Ascending aorta (tissue), 2 donors: ENCODE data around the gene HAUS2. TPM values are rescaled to one million over a fixed set of nuclear protein-coding genes. Genes with fewer than 3 reads are reported as not detected.

Experiments used
- DNase-seq, 2 donors: peaks; one replicate each; pipeline ENCODE4 v3.0.0-alpha.2; 2019; ENCODE audit warnings: low spot score in 2 of 2
- H3K27ac ChIP-seq, 2 donors: fragments of 200-600 bp; sonication (generic); one replicate each; pipeline ENCODE4 v1.5.1; 2016 to 2017; ENCODE audit warnings: mild to moderate bottlenecking in 1 of 2
- H3K27me3 ChIP-seq: fragments of 200-600 bp; sonication (generic); one replicate; pipeline ENCODE4 v1.5.1; 2017
- H3K36me3 ChIP-seq, 2 donors: fragments of 200-600 bp; sonication (generic); one replicate each; pipeline ENCODE4 v1.5.1; 2016
- H3K4me1 ChIP-seq, 2 donors: fragments of 200-600 bp; sonication (generic); one replicate each; pipeline ENCODE4 v1.5.1; 2016 to 2017; ENCODE audit warnings: mild to moderate bottlenecking in 1 of 2
- H3K4me3 ChIP-seq, 2 donors: fragments of 200-600 bp; sonication (generic); one replicate each; pipeline ENCODE4 v1.5.1; 2016 to 2017; ENCODE audit warnings: mild to moderate bottlenecking in 1 of 2
- H3K9me3 ChIP-seq, 2 donors: fragments of 200-600 bp; sonication (generic); one replicate each; pipeline ENCODE4 v1.5.1; 2016
- intact Hi-C: fragments of 100-400 bp; cut with DNase I; formaldehyde crosslinking; loops from one replicate; pipeline ENCODE4 v1.15.1; 2023
- total RNA-seq: library from RNA; depleted of rRNA; stranded (reverse); fragments of >200 nt; gene quantifications from one replicate; pipeline ENCODE4 v1.1.0, GENCODE V29; 2016
- TF ChIP-seq, protein P1 (sequence below), 3 experiments: fragments of 200-600 bp in 2 of 3; fragments of 450-650 bp in 1 of 3; sonication (generic) in 2 of 3; IDR thresholded peaks; one replicate each; pipeline ENCODE4 v1.5.1; 2016 to 2019; ENCODE audit warnings: antibody characterized with exemption in 3 of 3, mild to moderate bottlenecking in 1 of 3, moderate library complexity in 1 of 3

The HAUS2 gene
- total RNA-seq, 1 donor from 2014 or later: 92.6 TPM

DNA sequence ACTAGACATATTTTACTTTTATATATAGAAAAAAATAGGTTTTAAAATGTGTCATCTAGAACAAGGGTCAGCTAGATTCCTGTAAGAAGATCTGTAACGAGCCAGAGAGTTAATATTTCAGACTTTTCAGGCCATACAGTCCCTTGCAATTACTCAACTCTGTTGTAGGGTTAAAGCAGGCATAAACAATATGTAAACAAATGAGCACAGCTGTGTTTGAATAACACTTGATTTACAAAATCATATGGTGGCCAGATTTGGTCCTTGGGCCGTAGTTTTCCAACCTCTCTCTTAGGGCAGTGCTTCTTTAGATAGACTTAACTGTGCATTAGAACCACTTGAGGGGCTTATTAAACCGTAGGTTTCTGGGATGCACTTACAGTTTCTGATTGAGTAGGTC lies 19.7 kb upstream of the HAUS2 start:
- DNase-seq: no peak
- Histone ChIP-seq H3K4me3 (no peak overlapping the region), H3K9me3 (no peaks in the 10 kb centered on the region), H3K36me3 (peaks cover 55 to 72% of the 10 kb centered on the region in 2 donors), H3K4me1 (no peaks in the 10 kb centered on the region), H3K27me3 (no peaks in the 10 kb centered on the region), H3K27ac (no peak overlapping the region)
- intact Hi-C loops: no loop called here
- TF ChIP-seq, protein P1, sequence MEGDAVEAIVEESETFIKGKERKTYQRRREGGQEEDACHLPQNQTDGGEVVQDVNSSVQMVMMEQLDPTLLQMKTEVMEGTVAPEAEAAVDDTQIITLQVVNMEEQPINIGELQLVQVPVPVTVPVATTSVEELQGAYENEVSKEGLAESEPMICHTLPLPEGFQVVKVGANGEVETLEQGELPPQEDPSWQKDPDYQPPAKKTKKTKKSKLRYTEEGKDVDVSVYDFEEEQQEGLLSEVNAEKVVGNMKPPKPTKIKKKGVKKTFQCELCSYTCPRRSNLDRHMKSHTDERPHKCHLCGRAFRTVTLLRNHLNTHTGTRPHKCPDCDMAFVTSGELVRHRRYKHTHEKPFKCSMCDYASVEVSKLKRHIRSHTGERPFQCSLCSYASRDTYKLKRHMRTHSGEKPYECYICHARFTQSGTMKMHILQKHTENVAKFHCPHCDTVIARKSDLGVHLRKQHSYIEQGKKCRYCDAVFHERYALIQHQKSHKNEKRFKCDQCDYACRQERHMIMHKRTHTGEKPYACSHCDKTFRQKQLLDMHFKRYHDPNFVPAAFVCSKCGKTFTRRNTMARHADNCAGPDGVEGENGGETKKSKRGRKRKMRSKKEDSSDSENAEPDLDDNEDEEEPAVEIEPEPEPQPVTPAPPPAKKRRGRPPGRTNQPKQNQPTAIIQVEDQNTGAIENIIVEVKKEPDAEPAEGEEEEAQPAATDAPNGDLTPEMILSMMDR (IDR thresholded peaks at IDR 0.05): no peak

DNA sequence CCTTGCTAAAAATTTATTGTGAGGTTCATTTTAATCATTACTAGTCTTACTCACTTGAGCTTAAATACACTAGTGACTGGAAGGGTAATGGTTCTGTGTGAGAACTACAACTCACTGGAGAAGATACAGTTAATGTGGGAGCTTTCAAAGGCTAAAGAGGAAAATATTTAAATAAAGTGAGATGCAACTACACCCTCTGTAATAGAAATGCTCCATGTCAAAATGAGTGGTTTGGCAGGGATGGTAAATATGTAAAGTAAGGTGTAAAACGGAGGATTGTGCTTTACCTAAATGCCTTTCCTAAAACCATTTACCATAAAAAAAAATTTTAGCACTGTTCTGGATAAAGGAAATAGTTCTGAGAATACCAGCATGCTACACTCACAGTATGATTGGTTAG lies 15.4 kb upstream of the HAUS2 start:
- H3K4me3 ChIP-seq: no peak overlapping the region
- no peak overlapping the region for H3K27ac ChIP-seq
- TF ChIP-seq, protein P1 (IDR thresholded peaks at IDR 0.05): no peak
- intact Hi-C loops: no loop called here
- no peaks in the 10 kb centered on the region for H3K4me1 ChIP-seq
- H3K36me3 ChIP-seq: peaks cover 41 to 58% of the 10 kb centered on the region in 2 donors
- no peak for DNase-seq
- no peaks in the 10 kb centered on the region for H3K9me3 ChIP-seq
- H3K27me3 ChIP-seq: no peaks in the 10 kb centered on the region

DNA sequence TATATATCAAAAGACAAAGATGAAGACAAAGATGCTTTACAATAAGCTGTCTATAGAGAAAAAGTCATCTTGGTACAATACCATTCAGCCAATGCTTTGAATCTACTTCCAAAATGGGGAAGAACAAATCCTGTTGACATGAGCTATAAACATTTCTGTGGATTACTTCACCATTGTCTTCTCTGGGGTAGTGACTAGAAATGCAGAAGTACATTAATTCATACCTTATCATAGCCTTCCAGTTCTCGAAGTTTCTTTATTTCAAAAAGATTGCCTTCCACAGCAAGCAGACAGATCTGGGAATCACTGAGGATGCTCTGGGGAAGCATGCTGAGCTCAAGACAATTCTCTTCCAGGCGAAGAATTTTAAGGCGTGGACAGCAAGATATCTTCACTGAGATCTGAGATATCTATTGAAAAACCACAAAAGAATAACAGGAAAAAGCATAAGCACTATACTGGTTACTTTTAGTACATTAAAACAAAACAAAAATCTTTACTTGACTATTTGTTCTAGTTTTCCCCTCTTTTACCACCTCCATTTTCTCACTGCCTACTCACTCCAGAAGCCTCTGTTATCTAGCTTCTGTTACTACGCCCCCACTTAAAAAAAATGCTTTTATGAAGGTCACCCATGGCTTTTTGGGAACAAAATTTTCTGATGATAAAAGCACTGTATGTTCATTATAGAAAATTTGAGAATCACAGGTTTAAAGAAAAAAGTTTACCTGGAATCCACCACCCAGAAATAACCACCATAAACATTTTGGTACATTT lies 3.6 kb upstream of the HAUS2 start:
- peaks cover 0 to 20% of the 10 kb centered on the region in 2 donors for H3K4me1 ChIP-seq
- H3K27me3 ChIP-seq: no peaks in the 10 kb centered on the region
- intact Hi-C loops: loop anchor here (10.0 kb wide), 1 partner anchor 270 kb away; the partner anchor contains the start of genes GANC and TMEM87A
- H3K9me3 ChIP-seq: no peaks in the 10 kb centered on the region
- TF ChIP-seq, protein P1 (IDR thresholded peaks at IDR 0.05): no peak
- no peak overlapping the region for H3K27ac ChIP-seq
- H3K36me3 ChIP-seq: peaks cover 24 to 31% of the 10 kb centered on the region in 2 donors
- no peak overlapping the region for H3K4me3 ChIP-seq
- DNase-seq: no peak

DNA sequence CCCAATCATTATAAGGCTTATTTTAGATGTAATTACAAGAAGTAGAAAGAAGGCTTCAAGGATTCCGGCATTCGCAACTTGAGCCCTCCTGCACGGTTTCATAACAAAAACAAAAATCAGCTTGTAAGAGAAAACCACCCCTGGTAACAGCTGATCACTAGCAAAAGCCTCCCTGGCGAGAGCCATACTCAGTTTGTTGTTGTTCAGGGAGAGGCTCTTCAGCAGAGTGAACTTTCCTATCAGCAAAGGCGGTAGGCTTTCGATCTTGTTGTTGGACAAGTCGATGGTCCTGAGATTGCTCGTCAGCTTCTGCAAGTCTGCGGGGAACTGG lies 755 bp upstream of the HAUS2 start:
- Histone ChIP-seq H3K4me1 (peaks cover 0 to 22% of the 10 kb centered on the region in 2 donors), H3K9me3 (no peaks in the 10 kb centered on the region), H3K36me3 (peaks cover 10 to 22% of the 10 kb centered on the region in 2 donors), H3K27me3 (no peaks in the 10 kb centered on the region), H3K27ac (peak overlapping the region; percentile 92 to 94), H3K4me3 (peak overlapping the region; percentile 81 to 92)
- DNase-seq: no peak
- intact Hi-C loops: loop anchor here (2.0 to 10.0 kb wide), 4 partner anchors 27 to 273 kb away; partner anchors contain the start of genes GANC, STARD9, TMEM87A and ZNF106
- TF ChIP-seq, protein P1 (IDR thresholded peaks at IDR 0.05): no peak

DNA sequence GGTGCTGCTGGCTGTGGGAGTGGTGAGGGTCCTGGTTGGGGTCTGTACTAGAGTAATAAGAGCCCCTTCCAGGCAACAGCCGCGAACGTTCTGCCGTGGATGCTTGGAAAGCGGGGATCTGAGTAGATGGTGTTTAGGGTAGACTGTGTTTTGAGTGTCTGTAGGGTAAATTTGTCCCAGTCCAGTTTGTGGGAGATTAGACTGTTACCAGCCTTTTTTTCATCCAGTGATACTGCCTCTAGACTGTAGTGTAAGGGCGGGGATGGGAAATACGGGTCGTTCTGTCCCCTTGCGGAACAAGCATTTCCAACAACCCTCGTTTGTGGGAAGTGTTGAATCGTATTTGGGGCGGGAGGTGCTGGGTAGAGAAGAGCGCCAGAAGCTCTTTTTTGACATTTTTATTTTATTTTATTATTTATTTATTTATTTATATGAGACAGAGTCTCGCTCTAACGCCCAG lies 424 bp downstream of the HAUS2 start:
- peaks cover 4 to 13% of the 10 kb centered on the region in 2 donors for H3K36me3 ChIP-seq
- peaks cover 0 to 22% of the 10 kb centered on the region in 2 donors for H3K4me1 ChIP-seq
- DNase-seq: no peak
- H3K4me3 ChIP-seq: peak overlapping the region; percentile 81 to 92
- peak overlapping the region; percentile 92 to 94 for H3K27ac ChIP-seq
- H3K27me3 ChIP-seq: no peaks in the 10 kb centered on the region
- TF ChIP-seq, protein P1 (IDR thresholded peaks at IDR 0.05): no peak
- intact Hi-C loops: loop anchor here (2.0 to 10.0 kb wide), 4 partner anchors 26 to 274 kb away; partner anchors contain the start of genes GANC, STARD9, TMEM87A and ZNF106
- no peaks in the 10 kb centered on the region for H3K9me3 ChIP-seq
